HG03135 (cell line): ENCODE measurements around the gene STOX2.

Source experiments
- ATAC-seq: cut with Tn5 transposase; IDR thresholded peaks from one replicate; pipeline ENCODE4 v1.9.1; 2021; ENCODE audit warnings: mild to moderate bottlenecking, moderate library complexity; ENCODE audit not compliant: unreplicated experiment

The STOX2 gene

DNA sequence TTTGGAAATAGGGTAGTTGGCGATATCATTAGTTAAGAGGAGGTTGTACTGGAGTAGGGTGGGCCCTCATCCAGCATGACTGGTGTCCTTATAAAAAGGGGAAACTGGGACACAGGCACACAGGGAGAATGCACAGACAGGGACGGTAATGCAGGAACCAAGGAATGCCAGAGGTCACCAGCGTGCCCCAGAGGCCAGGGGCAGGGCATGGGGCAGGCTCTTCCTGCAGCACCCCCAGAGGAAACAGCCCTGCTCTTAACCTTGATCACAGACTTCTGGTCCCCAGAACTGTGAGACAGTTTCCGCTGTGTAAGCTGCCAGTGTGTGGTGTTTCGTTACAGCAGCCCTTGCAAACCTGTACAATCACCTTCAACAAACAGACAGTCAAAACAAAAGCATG is 15.9 kb upstream of the STOX2 start:
- no peak for ATAC-seq

DNA sequence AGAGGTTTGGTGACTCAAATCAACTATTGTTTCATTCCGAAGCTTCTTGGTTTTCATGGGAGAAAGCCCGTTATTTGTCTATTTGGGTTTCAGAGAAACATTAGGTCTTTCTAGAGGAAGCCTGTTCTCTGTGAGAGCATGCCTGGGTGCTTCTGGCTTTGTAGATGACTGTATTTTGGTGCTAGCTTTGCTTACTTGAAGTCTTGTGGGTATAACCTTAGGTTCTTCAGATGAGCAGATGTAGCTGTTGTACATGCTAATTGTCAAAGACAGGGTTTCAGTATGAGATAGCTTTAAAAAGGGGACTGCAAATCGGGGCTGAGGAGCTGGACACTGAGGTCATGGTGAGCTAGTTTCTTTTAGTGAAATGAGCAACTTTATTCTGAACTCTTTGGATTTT is 7.9 kb upstream of the STOX2 start:
- ATAC-seq = no peak

DNA sequence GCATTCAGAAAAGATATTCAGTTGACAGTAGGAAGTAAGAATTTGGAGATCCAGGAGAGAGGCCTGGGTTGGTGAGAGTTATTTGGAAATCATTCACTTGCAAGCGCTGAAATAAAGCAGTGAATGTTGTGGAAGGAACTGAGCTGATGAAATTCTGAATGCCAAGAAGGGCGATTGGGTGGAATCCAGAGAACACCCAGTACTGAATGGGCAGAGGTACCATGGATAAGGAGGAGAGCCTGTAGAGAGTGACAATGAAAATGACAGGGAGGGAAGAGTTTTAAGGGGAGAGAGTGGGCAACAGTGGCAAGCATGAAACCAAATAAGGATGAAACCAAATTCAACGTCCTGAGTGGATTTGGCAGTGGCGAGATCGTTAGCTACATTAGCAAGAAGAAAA is 6.7 kb upstream of the STOX2 start:
- ATAC-seq = no peak

- ATAC-seq = no peak
Observed at GRCh38 chr4:183903021-183903760, 1.9 kb upstream of the STOX2 start.

DNA sequence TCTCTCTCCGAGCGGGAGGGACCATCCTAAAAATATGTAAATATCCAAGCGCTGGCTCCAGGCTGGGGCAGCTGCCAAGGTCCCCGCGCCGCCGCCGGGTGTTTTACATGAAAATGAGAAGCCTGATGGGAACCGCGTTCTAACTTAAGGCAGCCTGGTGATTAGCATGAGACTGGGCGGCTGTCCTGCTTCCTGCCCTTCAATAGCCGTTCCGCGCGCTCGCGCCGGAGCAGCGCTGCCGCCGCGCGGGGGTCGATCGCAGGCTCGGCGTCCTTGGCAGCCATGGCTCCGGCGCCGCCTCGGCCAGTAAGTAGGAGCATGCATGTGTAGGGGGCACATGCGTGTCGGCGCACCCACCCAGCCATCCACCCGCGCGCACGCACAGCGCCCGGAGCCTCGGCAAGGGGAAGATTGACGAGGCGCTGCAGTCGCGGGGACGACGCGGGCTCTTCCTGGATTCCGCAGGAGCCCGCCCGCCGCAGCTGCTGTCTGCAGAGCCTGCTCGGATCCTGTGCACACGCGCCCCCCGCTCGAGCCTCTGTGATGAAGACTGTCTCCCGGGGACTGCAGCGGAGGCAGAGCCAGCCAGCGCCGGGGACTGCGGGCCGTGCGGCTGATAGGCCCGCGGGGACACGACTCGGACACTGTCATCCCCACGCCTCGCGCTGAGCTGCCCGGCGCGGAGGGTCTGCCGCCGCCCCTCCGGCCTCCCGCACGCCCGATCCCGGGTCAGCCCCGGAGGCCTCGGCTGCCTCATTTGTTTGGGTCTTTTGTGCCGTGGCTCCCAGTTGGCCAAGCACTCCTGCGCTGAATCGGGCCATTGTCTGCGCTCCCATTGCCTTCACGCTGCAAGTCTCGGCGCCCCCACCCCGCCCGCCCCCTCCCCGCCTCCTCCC is 734 bp downstream of the STOX2 start:
- ATAC-seq = no peak

GRCh38 chr4:183906489-183906738 is 1.3 kb downstream of the STOX2 start:
- no peak for ATAC-seq

DNA sequence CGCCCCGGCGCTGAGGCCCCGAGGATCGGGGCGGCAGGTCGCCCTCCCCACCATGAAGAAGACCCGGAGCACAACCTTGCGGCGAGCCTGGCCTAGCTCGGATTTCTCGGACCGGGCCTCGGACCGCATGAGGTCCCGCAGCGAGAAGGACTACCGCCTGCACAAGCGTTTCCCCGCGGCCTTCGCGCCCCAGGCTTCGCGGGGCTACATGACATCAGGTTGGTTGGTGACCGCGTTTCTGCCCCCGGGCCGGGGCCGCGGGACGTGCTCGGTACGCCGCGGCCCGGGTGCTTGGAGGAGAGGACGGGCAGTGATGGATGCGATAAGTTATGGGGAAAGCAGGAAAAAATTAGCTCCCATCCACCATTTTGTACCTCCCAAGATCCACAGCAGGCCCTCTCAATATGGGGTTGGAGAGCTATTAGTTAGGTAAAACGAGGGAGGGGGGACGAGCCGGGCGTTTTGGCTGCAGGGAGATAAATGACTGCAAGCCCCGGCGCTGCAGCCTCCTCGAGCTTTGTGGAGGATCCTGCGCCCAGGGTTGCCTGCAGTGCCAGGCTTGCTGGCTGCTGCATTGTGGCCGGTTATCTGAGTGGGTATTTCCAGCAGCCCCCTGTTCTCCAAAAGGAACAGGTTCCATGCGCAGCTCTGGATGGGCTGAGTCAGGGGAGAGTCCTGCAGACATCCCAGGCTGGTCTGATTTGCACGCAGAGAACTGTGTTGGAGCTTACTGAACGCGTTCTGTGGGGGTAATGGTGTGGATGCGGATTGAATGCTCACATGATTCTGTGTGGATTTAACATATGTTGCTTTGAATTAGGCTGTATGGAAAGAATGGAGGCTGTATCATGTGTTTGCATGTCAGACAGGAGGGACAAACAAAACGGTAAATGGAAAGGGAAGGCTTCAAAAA is 1.9 kb downstream of the STOX2 start:
- no peak for ATAC-seq

- no peak for ATAC-seq
Observed at GRCh38 chr4:183907871-183908683, 3.0 kb downstream of the STOX2 start.

DNA sequence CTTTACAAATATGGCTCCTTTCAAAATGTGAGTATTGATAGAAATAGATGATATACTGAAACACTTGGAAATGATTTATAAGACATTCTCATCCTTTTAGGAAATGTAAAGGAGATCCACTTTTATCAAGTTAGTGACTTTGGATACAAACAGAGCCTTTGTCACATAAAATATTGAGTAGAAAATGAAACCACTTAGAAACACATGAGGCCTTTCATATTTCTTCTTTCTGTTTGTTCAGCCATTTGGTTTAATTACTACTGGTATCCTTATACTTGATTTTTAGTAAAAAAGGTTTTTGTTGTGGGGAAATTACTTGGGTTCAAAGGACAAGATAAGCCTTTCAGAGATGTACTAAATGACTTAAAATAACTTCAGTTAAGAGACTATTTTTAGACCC is 4.1 kb downstream of the STOX2 start:
- ATAC-seq = no peak

DNA sequence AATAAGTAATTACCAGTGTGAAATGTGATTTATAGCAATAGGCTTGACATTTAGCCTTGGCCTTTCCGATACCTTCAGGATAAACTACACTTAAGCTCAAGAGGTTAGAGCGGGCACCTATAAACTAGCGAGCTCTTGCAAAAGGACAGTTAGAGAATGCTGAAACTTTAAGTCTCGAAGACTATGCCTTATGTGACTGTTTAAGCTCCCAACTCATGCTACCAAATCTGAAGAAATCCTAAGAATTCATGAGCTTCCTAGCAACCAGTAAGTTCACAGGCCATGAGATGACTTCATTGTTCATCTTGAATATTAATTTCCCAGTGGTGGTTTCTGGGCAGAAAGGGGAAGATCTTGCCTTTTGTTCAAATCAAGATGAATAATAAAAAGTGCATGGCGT is 4.7 kb downstream of the STOX2 start:
- no peak for ATAC-seq

GRCh38 chr4:183912585-183912984 is 7.5 kb downstream of the STOX2 start:
- ATAC-seq = no peak

GRCh38 chr4:183915976-183916375 is 10.9 kb downstream of the STOX2 start:
- no peak for ATAC-seq

DNA sequence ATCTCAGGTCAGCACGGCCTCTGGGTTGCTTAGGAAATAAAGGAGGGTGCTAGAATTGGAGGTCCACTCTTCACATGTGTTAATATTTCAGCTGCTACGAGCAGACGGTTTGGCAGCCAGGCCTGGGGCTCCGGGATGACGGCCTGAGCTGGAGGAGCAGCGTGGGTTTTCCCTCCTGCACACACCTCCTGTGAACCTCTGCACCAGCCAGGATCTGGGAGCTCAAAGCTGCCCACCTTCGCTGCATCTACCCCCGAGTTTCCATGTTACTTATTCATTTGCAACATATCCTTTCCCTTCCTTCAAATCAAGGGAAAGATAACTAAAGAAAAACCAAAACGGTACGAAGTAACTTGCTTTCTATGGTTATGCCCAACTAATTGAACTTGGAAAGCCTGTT is 13.6 kb downstream of the STOX2 start:
- no peak for ATAC-seq

GRCh38 chr4:183919141-183919540 is 14.0 kb downstream of the STOX2 start:
- ATAC-seq = no peak

DNA sequence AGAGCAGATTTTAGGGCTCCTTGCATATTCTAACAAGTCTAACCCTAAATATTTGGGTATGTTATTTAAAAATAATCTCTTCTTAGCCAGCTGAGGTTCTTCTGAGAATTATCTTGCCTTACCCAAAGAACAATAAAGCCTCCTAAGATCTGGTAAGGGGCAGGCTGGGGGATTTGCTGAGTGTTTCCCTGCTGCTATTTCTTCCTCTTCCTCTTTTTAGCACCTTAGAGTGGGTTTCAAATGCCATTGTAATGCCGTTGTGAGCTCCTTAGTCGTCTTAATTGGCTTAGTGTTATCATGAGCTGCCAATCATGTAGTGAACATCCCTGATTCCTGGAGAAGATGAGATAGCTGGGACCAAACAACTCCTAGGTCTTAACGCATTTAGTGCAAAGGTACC is 15.4 kb downstream of the STOX2 start:
- ATAC-seq = no peak

DNA sequence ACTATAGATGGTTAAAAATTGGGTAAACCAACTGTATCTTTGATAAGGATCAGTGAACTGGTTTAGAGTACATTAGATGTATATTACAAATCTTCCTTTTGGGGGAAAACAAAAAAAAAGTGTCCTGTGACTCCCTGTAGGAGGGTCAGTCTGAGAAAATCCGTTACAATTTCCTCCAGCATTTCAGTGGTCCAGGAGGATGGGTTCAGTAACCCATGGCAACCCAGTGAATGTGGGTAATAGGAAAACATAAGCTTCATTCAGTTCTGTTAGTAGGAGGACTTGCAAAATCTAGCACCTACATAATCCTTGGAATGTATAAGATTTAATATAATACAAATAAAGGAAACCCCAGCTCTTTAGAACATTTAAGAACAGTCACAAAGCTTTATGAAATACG is 16.2 kb downstream of the STOX2 start:
- no peak for ATAC-seq

DNA sequence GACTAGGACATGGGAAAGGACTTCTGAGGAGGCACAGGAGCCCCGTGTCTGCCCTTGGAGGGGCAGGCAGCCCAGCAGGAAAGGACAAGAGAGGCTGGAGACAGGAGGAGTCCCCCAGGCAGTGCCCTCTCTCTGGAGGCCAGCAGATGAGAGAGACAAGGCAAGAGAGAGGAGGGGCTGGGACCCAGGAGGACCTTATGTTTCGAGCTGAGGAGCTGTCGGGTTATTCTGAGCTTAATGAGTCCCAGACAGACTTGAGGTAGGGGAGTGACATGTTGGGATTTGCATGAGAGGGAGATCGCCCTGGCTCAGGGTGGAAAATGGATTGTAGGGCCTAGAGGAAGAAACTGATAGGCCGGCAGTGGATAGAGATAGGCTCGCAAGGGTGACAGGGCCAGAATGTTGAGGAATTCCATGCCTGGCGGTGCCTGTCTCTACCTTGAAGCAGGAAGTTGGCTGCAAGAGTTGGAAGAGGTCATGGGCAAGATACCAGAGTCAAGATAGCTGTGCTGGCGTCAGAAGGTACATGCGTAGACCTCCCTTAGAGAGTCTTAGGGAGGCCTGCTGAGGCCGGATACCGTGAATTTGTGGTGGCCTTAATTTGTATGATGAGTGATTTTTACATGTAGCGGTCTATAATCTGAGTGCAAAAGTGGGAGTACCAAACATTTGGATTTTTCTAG is 19.4 kb downstream of the STOX2 start:
- ATAC-seq = no peak

DNA sequence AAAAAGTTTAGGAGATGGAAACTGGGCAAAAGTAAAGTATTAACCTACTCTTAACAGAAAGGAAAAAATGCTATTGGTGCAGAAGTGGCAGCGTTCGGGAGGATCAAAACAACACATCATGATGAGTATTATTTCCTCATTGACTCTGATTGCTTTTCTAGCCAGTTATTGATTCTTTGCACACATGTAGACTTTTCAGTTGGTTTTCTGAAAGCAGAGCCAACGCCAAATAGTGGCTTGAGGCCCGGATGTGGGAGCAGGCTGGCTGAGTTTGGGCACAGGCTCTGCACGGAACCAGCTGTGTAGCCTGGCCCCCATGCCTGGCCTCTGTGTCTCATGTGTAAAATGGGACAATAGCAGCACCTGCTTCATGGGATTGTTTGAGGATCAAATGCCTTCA is 21.8 kb downstream of the STOX2 start:
- no peak for ATAC-seq

DNA sequence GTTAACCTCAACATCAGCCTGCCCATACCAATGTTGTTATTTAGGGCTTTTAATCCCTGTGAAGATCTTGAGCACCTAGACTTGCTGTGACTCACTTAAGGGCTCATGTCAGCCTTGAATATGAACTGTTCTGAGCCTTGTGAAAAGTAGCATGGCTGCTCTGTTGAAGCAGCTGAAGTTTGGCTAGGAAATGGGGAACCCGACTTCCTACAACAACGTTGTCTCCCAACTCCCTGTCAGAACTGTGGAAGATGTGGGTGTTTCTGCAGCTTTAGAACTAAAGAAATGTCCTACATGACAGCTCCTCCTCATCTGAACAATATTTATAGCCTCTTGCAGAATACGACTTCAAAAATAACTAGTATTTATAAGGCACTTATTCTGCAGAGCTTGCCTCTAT is 27.5 kb downstream of the STOX2 start:
- ATAC-seq = no peak

DNA sequence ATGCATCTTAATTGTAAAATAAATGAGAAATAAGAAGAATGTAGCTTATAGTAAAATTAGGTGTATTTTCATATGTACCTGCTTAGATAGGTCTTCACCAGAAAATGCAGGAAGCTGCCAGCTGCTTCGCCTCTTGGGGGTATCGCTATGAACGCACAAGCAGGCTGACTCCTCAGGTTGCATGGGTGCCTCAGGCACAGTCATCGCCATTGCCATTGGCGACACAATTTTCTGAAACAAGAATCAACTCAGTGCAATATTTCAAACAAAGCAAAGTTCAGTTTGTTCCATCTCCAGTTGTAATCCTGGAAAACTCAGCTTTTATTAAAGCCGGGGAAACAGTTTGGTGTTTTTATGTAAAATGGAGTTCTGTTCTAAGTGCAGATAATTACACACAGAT is 29.7 kb downstream of the STOX2 start:
- no peak for ATAC-seq
